HEK293T (cell line): ENCODE measurements around the gene B3GNT8.

Experiments used
- CTCF ChIA-PET: fragments of 350-600 bp; formaldehyde crosslinking; extraction: SDS; loops from one replicate; lab custom pipeline; 2021; ENCODE audit warnings: antibody characterized with exemption, inconsistent platforms; lab: Yijun Ruan, JAX
- POLR2A ChIA-PET: fragments of 350-600 bp; formaldehyde crosslinking; extraction: SDS; loops from one replicate; lab custom pipeline; 2020; ENCODE audit warnings: antibody characterized with exemption, inconsistent platforms; lab: Yijun Ruan, JAX
- DNase-seq: peaks from one replicate; pipeline ENCODE4 v3.0.0; 2012; ENCODE audit warnings: mixed read lengths; ENCODE audit errors: extremely low spot score
- ARNT ChIP-seq: fragments of 450-650 bp; IDR thresholded peaks from 2 replicates; pipeline ENCODE4 v1.6.1; 2017; ENCODE audit warnings: mild to moderate bottlenecking
- BHLHE40 ChIP-seq: fragments of 450-650 bp; IDR thresholded peaks from 2 replicates; pipeline ENCODE4 v1.6.1; 2016; ENCODE audit warnings: mild to moderate bottlenecking, moderate library complexity, borderline replicate concordance
- CTBP1 ChIP-seq: fragments of 450-650 bp; IDR thresholded peaks from 2 replicates; pipeline ENCODE4 v1.6.1; 2016; ENCODE audit warnings: borderline replicate concordance
- ELF4 ChIP-seq: fragments of 450-650 bp; IDR thresholded peaks from 2 replicates; pipeline ENCODE4 v1.6.1; 2017; ENCODE audit warnings: antibody characterized with exemption
- FOXA1 ChIP-seq: fragments of 450-650 bp; IDR thresholded peaks from 2 replicates; pipeline ENCODE4 v1.6.1; 2016; ENCODE audit warnings: mild to moderate bottlenecking
- FOXK2 ChIP-seq: fragments of 450-650 bp; IDR thresholded peaks from 2 replicates; pipeline ENCODE4 v1.6.1; 2016; ENCODE audit warnings: mild to moderate bottlenecking
- FOXM1 ChIP-seq: fragments of 450-650 bp; IDR thresholded peaks from 2 replicates; pipeline ENCODE4 v1.6.1; 2017; ENCODE audit warnings: mild to moderate bottlenecking, borderline replicate concordance
- HDGF ChIP-seq: fragments of 450-650 bp; IDR thresholded peaks from 2 replicates; pipeline ENCODE4 v1.6.1; 2017; ENCODE audit warnings: antibody characterized with exemption, borderline replicate concordance
- L3MBTL2 ChIP-seq: fragments of 450-650 bp; conservative IDR thresholded peaks from 2 replicates; pipeline ENCODE4 v1.6.1; 2016; ENCODE audit warnings: mild to moderate bottlenecking
- LEF1 ChIP-seq: fragments of 450-650 bp; IDR thresholded peaks from 2 replicates; pipeline ENCODE4 v1.6.1; 2017; ENCODE audit warnings: mild to moderate bottlenecking, borderline replicate concordance
- NFRKB ChIP-seq: fragments of 450-650 bp; IDR thresholded peaks from 2 replicates; pipeline ENCODE4 v1.6.1; 2016; ENCODE audit warnings: mild to moderate bottlenecking, moderate library complexity
- PKNOX1 ChIP-seq: fragments of 450-650 bp; IDR thresholded peaks from 2 replicates; pipeline ENCODE4 v1.6.1; 2016
- SP1 ChIP-seq: fragments of 450-650 bp; IDR thresholded peaks from 2 replicates; pipeline ENCODE4 v1.6.1; 2017
- SUZ12 ChIP-seq: fragments of 450-650 bp; IDR thresholded peaks from 2 replicates; pipeline ENCODE4 v1.6.1; 2016; ENCODE audit warnings: mild to moderate bottlenecking
- TARDBP ChIP-seq: fragments of 450-650 bp; IDR thresholded peaks from 2 replicates; pipeline ENCODE4 v1.6.1; 2016
- ZNF384 ChIP-seq: fragments of 450-650 bp; IDR thresholded peaks from 2 replicates; pipeline ENCODE4 v1.6.1; 2016

The B3GNT8 gene

DNA sequence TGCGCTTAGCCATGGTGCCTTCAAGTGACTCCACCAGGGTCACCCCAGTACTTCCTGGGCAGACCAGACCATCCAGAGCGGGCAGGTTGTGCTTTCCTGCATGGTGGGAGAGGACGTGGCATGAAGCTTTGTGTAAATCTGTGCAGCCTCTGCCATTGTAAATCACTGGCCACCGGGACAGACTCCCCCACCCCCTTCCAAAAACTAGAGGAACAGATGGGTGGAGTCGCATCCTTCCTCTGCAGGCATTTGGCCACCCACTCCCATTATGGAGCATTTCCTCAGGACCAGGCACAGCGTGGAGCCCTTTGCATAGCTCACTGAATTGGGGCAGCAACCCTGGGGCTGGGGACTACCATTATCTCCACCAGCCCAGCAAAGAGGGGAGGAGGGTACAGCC is 21.4 kb downstream of the B3GNT8 start:
- DNase-seq: no peak
- ChIA-PET CTCF (interaction anchor here (0.5 kb wide), 1 partner anchor 484 kb away, joined by 3 read pairs; no protein-coding TSS in a partner anchor), POLR2A (interaction anchor here (1.1 kb wide), 1 partner anchor 34 kb away, joined by 5 read pairs; the partner anchor contains the start of gene DMAC2)
- no peak for TF ChIP-seq PKNOX1
- no peak for TF ChIP-seq FOXM1
- no peak for TF ChIP-seq ELF4
- no peak for TF ChIP-seq SUZ12
- no peak for TF ChIP-seq FOXA1
- TF ChIP-seq ARNT: no peak
- TF ChIP-seq NFRKB: no peak
- TF ChIP-seq LEF1: no peak
- no peak for TF ChIP-seq FOXK2
- TF ChIP-seq HDGF: no peak
- TF ChIP-seq TARDBP: no peak

- POLR2A ChIA-PET: no interaction called here
- TF ChIP-seq ARNT: no peak
- TF ChIP-seq NFRKB: no peak
- no peak for TF ChIP-seq FOXK2
- no peak for TF ChIP-seq PKNOX1
- TF ChIP-seq ELF4: no peak
- TF ChIP-seq FOXA1: no peak
- TF ChIP-seq TARDBP: no peak
- no peak for TF ChIP-seq FOXM1
- TF ChIP-seq L3MBTL2: no peak
- TF ChIP-seq BHLHE40: no peak
- no peak for TF ChIP-seq SUZ12
- no peak for TF ChIP-seq CTBP1
- TF ChIP-seq LEF1: no peak
- no peak for TF ChIP-seq HDGF
- TF ChIP-seq ZNF384: no peak
- CTCF ChIA-PET: no interaction called here
- no peak for DNase-seq
These were observed 23.8 kb downstream of the B3GNT8 start for GRCh38 chr19:41403181-41403970.

- CTCF ChIA-PET: interaction anchor here (0.8 kb wide), 1 partner anchor 23 kb away, joined by 3 read pairs; no protein-coding TSS in a partner anchor
- no peak for DNase-seq
- POLR2A ChIA-PET: no interaction called here
- TF ChIP-seq ZNF384 (no peak), SUZ12 (no peak), SP1 (no peak), CTBP1 (no peak), ELF4 (no peak), HDGF (no peak), NFRKB (no peak), TARDBP (no peak), ARNT (no peak), FOXA1 (no peak), LEF1 (no peak), FOXK2 (no peak), FOXM1 (no peak), PKNOX1 (no peak), L3MBTL2 (no peak), BHLHE40 (no peak)
These were observed 25.2 kb downstream of the B3GNT8 start for GRCh38 chr19:41402010-41402409.

DNA sequence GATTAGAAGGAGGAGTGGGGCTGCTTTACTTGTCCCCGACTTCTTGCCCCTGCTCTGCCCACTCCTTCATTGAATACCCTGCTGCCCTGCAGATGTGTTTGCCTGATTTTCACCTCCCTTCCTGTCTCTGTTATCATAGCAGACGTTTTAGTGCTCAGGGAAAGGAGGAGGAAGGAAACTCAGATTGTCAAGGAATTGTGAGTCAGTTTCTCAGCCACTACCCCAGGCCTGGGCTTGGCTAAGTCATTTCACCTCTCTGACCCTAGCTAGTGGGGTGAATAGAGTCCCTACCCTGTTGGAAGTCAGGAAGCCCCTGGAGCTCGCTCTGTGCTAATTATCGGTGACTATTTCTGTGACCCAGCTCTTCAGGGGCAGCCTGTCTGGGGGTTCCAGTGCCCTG is 25.7 kb downstream of the B3GNT8 start:
- POLR2A ChIA-PET: no interaction called here
- CTCF ChIA-PET: no interaction called here
- no peak for TF ChIP-seq SUZ12
- no peak for TF ChIP-seq L3MBTL2
- TF ChIP-seq TARDBP: no peak
- TF ChIP-seq NFRKB: no peak
- no peak for TF ChIP-seq PKNOX1
- no peak for TF ChIP-seq FOXA1
- no peak for TF ChIP-seq CTBP1
- no peak for DNase-seq

GRCh38 chr19:41399525-41399924 is 27.6 kb downstream of the B3GNT8 start:
- DNase-seq: no peak
- ChIA-PET POLR2A (interaction anchor here (0.9 to 1.9 kb wide), 2 partner anchors 9 to 40 kb away, joined by 5 to 8 read pairs; partner anchors contain the start of gene DMAC2), CTCF (no interaction called here)
- no peak for TF ChIP-seq ZNF384
- TF ChIP-seq SUZ12: no peak
- TF ChIP-seq FOXK2: no peak
- no peak for TF ChIP-seq ARNT
- TF ChIP-seq TARDBP: no peak
- TF ChIP-seq ELF4: no peak
- TF ChIP-seq L3MBTL2: no peak
- no peak for TF ChIP-seq PKNOX1
- no peak for TF ChIP-seq FOXM1
- TF ChIP-seq SP1: no peak
- TF ChIP-seq CTBP1: no peak
- TF ChIP-seq FOXA1: no peak
- TF ChIP-seq NFRKB: no peak
- no peak for TF ChIP-seq HDGF
- TF ChIP-seq LEF1: no peak
- no peak for TF ChIP-seq BHLHE40
